Fibroblast of lung (primary cell): ENCODE measurements around the gene IL17RD. TPM values are rescaled to one million over a fixed set of nuclear protein-coding genes. Genes with fewer than 3 reads are reported as not detected.

Experiments
- DNase-seq, 2 donors: peaks; one replicate each; pipeline versions ENCODE4 v3.0.0 to v3.0.0-alpha.2; 2010; ENCODE audit warnings: low read depth in 2 of 2
- H2AFZ ChIP-seq: 2 replicates; pipeline ENCODE4 v1.5.1; 2012; ENCODE audit warnings: low read length, control low read depth, inconsistent platforms
- H3K27ac ChIP-seq: 2 replicates; pipeline ENCODE4 v1.5.1; 2011; ENCODE audit warnings: low read length, control low read depth; ENCODE audit not compliant: insufficient read depth
- H3K27me3 ChIP-seq: 2 replicates; pipeline ENCODE4 v1.5.1; 2011; ENCODE audit warnings: mild to moderate bottlenecking, low read length; ENCODE audit not compliant: control insufficient read depth, insufficient read depth
- H3K36me3 ChIP-seq: 2 replicates; pipeline ENCODE4 v1.5.1; 2011; ENCODE audit warnings: low read length; ENCODE audit not compliant: control insufficient read depth, insufficient read depth
- H3K4me1 ChIP-seq: 2 replicates; pipeline ENCODE4 v1.5.1; 2011; ENCODE audit warnings: low read length; ENCODE audit not compliant: control insufficient read depth, insufficient read depth; ENCODE audit errors: extremely low read depth
- H3K4me2 ChIP-seq: 2 replicates; pipeline ENCODE4 v1.5.1; 2011; ENCODE audit warnings: low read length, control low read depth; ENCODE audit not compliant: insufficient read depth; ENCODE audit errors: extremely low read depth
- H3K4me3 ChIP-seq, 4 experiments: fragments of 200-600 bp in 1 of 4; sonication (generic) in 1 of 4; replicated peaks in 1 of 4; 2 replicates each; pipeline ENCODE4 v1.5.1; 2011 to 2016; ENCODE audit warnings: low read length in 4 of 4, low read depth in 3 of 4, mild to moderate bottlenecking in 3 of 4, control low read depth in 2 of 4, inconsistent platforms in 1 of 4, mixed read lengths in 1 of 4; ENCODE audit not compliant: insufficient read depth in 1 of 4; ENCODE audit errors: control extremely low read depth in 1 of 4
- H3K79me2 ChIP-seq: 2 replicates; pipeline ENCODE4 v1.5.1; 2012; ENCODE audit warnings: mild to moderate bottlenecking, low read length, inconsistent platforms; ENCODE audit not compliant: control insufficient read depth, insufficient read depth
- H3K9ac ChIP-seq: 2 replicates; pipeline ENCODE4 v1.5.1; 2011; ENCODE audit warnings: mild to moderate bottlenecking, low read length, control low read depth; ENCODE audit not compliant: insufficient read depth
- H3K9me3 ChIP-seq: 2 replicates; pipeline ENCODE4 v1.5.1; 2012; ENCODE audit warnings: low read depth, low read length; ENCODE audit not compliant: control insufficient read depth, insufficient read depth
- H4K20me1 ChIP-seq: 2 replicates; pipeline ENCODE4 v1.5.1; 2011; ENCODE audit warnings: low read length; ENCODE audit not compliant: control insufficient read depth, insufficient read depth; ENCODE audit errors: extremely low read depth
- EZH2 ChIP-seq: IDR thresholded peaks from 2 replicates; pipeline ENCODE4 v1.5.1; 2012; ENCODE audit warnings: low read length, control low read depth, mild to moderate bottlenecking; ENCODE audit errors: missing control alignments
- polyA plus RNA-seq, 2 donors: library from polyadenylated mRNA; depleted of rRNA in 1 of 2; stranded (reverse) in 1 of 2; unstranded in 1 of 2; fragments of >200 nt; gene quantifications; 2 replicates each; pipeline ENCODE4 v1.2.1, GENCODE V29; 2011 to 2012; ENCODE audit warnings: missing spikeins in 1 of 2
- total RNA-seq: library from RNA; depleted of rRNA; stranded (reverse); fragments of >200 nt; gene quantifications from 2 replicates; pipeline ENCODE4 v1.2.1, GENCODE V29; 2014
- TF ChIP-seq, protein P1 (sequence below), 2 donors: IDR thresholded peaks in 1 of 2; conservative IDR thresholded peaks in 1 of 2; 1 replicate in 1 of 2; 2 replicates in 1 of 2; pipeline ENCODE4 v1.5.1; 2011 to 2012; ENCODE audit warnings: low read length in 2 of 2, control low read depth in 1 of 2, inconsistent platforms in 1 of 2, low read depth in 1 of 2, mild to moderate bottlenecking in 1 of 2

The IL17RD gene
- total and polyA plus RNA-seq, 2 donors (not counting 1 experiment from before 2014, with no cell fraction given): 0.60 to 1.8 TPM

DNA sequence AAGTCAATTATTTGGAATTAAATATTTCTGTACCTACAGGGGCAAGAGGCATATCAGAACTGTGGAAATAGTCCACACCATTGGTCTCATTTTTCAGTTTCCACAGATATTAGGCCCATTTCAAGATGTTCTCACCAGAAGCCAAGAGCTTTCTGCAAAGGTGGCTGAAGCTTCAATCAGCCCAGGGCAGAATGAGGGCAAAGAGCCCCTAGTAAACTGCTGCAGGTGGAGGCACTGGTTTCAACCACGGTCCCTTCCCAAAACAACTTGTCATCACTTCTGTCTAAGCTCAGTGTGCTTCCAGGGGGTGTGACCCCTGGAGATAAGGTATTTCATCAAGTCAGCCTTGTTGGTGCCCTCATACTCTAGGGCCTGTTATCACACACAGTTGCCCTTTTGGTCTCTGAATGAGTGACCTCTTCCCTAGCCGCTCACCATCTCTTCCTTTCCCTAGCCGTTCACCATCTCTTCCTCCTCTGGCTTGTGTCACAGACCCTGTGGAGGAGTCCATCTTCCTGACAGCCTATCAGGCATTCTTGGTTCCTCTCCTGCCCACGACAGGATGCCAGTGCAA is 21.2 kb downstream of the IL17RD start:
- no peaks in the 10 kb centered on the region for H3K4me1 ChIP-seq
- H3K27me3 ChIP-seq: no peaks in the 10 kb centered on the region
- H3K79me2 ChIP-seq: no peaks in the 10 kb centered on the region
- DNase-seq: no peak
- no peak overlapping the region for H3K4me3 ChIP-seq
- no peaks in the 10 kb centered on the region for H3K9me3 ChIP-seq
- H4K20me1 ChIP-seq: no peaks in the 10 kb centered on the region
- no peak overlapping the region for H2AFZ ChIP-seq
- H3K9ac ChIP-seq: no peak overlapping the region
- H3K36me3 ChIP-seq: no peaks in the 10 kb centered on the region
- H3K27ac ChIP-seq: no peak overlapping the region
- no peak for TF ChIP-seq EZH2
- TF ChIP-seq, protein P1, sequence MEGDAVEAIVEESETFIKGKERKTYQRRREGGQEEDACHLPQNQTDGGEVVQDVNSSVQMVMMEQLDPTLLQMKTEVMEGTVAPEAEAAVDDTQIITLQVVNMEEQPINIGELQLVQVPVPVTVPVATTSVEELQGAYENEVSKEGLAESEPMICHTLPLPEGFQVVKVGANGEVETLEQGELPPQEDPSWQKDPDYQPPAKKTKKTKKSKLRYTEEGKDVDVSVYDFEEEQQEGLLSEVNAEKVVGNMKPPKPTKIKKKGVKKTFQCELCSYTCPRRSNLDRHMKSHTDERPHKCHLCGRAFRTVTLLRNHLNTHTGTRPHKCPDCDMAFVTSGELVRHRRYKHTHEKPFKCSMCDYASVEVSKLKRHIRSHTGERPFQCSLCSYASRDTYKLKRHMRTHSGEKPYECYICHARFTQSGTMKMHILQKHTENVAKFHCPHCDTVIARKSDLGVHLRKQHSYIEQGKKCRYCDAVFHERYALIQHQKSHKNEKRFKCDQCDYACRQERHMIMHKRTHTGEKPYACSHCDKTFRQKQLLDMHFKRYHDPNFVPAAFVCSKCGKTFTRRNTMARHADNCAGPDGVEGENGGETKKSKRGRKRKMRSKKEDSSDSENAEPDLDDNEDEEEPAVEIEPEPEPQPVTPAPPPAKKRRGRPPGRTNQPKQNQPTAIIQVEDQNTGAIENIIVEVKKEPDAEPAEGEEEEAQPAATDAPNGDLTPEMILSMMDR (conservative IDR thresholded peaks at IDR 0.05 in 1 of 2, IDR thresholded peaks at IDR 0.05 in 1 of 2; ENCODE audit: low read depth in 1 of 2, low read length in 2 of 2): no peak
- no peak overlapping the region for H3K4me2 ChIP-seq

DNA sequence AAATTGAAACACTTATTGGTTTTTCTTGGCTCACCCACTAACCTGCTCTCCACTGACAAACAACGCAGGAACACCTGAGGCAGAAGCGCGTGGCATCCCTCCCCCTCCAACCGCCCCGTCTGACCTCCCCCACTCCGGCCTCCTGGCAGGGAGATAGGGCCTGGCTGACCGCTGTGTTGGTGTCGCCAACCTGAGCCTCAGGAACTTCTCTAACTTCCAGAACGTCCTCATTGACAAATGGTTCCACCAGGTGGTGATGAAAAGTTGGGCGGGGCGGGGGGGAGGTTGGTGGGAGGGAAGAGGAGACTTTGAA is 22.8 kb downstream of the IL17RD start:
- no peaks in the 10 kb centered on the region for H3K27me3 ChIP-seq
- H3K4me3 ChIP-seq: no peak overlapping the region
- H3K79me2 ChIP-seq: no peaks in the 10 kb centered on the region
- no peak overlapping the region for H2AFZ ChIP-seq
- H3K4me2 ChIP-seq: no peak overlapping the region
- H3K27ac ChIP-seq: no peak overlapping the region
- no peaks in the 10 kb centered on the region for H4K20me1 ChIP-seq
- H3K36me3 ChIP-seq: no peaks in the 10 kb centered on the region
- H3K9me3 ChIP-seq: no peaks in the 10 kb centered on the region
- no peak for DNase-seq
- no peak overlapping the region for H3K9ac ChIP-seq
- no peaks in the 10 kb centered on the region for H3K4me1 ChIP-seq
- TF ChIP-seq, protein P1 (conservative IDR thresholded peaks at IDR 0.05 in 1 of 2, IDR thresholded peaks at IDR 0.05 in 1 of 2; ENCODE audit: low read depth in 1 of 2, low read length in 2 of 2): no peak
- no peak for TF ChIP-seq EZH2

DNA sequence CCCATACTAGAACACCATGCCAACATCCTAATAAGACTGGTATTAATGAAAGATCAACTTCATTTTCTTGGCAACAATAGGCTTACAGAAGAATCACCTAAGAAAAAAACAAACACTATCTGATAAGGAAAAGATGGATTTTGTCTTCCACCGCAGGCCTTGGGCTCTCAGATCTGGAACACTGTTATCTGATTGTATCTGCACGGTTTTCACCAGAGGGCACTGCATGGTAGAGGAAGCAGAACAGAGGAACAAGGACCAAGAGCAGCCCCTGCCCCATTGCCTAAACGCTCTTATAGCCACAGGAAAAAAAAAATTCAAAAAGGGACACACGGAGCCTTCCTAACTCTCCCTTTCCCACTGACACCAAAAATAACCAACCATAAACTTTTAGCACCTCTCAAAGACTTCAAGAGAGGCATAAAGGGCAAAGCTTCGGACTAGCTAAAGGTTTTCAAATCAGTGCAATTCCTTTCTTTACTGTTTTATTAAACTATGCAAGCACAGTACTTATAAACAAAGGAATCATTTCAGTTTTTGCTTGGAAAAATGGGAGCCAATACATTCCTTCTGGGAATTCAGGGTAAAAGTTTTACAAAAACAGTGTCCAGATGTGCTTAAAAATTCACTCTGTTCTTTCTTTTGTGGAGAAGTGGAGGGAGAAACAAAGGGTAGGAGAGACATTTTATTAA is 23.3 kb downstream of the IL17RD start:
- no peaks in the 10 kb centered on the region for H3K79me2 ChIP-seq
- DNase-seq: no peak
- no peak for TF ChIP-seq EZH2
- TF ChIP-seq, protein P1 (conservative IDR thresholded peaks at IDR 0.05 in 1 of 2, IDR thresholded peaks at IDR 0.05 in 1 of 2; ENCODE audit: low read depth in 1 of 2, low read length in 2 of 2): no peak
- H3K9ac ChIP-seq: no peak overlapping the region
- no peaks in the 10 kb centered on the region for H3K36me3 ChIP-seq
- H3K4me2 ChIP-seq: no peak overlapping the region
- no peaks in the 10 kb centered on the region for H4K20me1 ChIP-seq
- no peak overlapping the region for H3K4me3 ChIP-seq
- H3K27me3 ChIP-seq: no peaks in the 10 kb centered on the region
- no peaks in the 10 kb centered on the region for H3K4me1 ChIP-seq
- no peaks in the 10 kb centered on the region for H3K9me3 ChIP-seq
- H3K27ac ChIP-seq: no peak overlapping the region
- no peak overlapping the region for H2AFZ ChIP-seq
